A673 (cell line): ENCODE measurements around the gene PREX1. TPM values are rescaled to one million over a fixed set of nuclear protein-coding genes. Genes with fewer than 3 reads are reported as not detected.

ENCODE experiments used
- BruUV-seq: library from RNA; stranded (reverse); fragments of 400-500 nt; replicated peaks from 2 replicates; lab custom pipeline; 2021; lab: Mats Ljungman, UMichigan
- CTCF ChIA-PET: fragments of 300-600 bp; sonication (Branson Sonifier 250); formaldehyde crosslinking; loops from one replicate; lab custom pipeline; 2022; ENCODE audit warnings: antibody characterized with exemption; lab: Charles Lee
- POLR2A ChIA-PET: fragments of 300-600 bp; sonication (Branson Sonifier 250); formaldehyde crosslinking; loops from one replicate; lab custom pipeline; 2022; ENCODE audit warnings: antibody characterized with exemption; ENCODE audit not compliant: low non-redundant PET; lab: Charles Lee
- DNase-seq: peaks from one replicate; pipeline ENCODE4 v3.0.0-alpha.2; 2015; ENCODE audit warnings: low spot score
- H3K27ac ChIP-seq: fragments of 200-600 bp; sonication (generic); 2 replicates; pipeline ENCODE4 v1.5.1; 2016; ENCODE audit warnings: mixed run types, low read depth, mild to moderate bottlenecking, mixed read lengths, antibody characterized with exemption, low read length; ENCODE audit not compliant: poor library complexity, severe bottlenecking
- H3K27me3 ChIP-seq: fragments of 200-600 bp; sonication (generic); replicated peaks from 2 replicates; pipeline ENCODE4 v1.6.1; 2017; ENCODE audit warnings: mixed run types, low read depth, mild to moderate bottlenecking, mixed read lengths, antibody characterized with exemption, low read length; ENCODE audit not compliant: insufficient read depth, poor library complexity
- H3K36me3 ChIP-seq: fragments of 200-600 bp; sonication (generic); 2 replicates; pipeline ENCODE4 v1.6.1; 2016; ENCODE audit warnings: mixed run types, mild to moderate bottlenecking, mixed read lengths, antibody characterized with exemption, low read length; ENCODE audit not compliant: insufficient read depth, poor library complexity, severe bottlenecking
- H3K4me1 ChIP-seq: fragments of 200-600 bp; sonication (generic); 2 replicates; pipeline ENCODE4 v1.6.1; 2017; ENCODE audit warnings: mixed run types, mild to moderate bottlenecking, mixed read lengths, antibody characterized with exemption, low read length; ENCODE audit not compliant: insufficient read depth, poor library complexity, severe bottlenecking
- H3K4me3 ChIP-seq: fragments of 200-600 bp; sonication (generic); 2 replicates; pipeline ENCODE4 v1.5.1; 2016; ENCODE audit warnings: low read depth, mixed run types, mild to moderate bottlenecking, mixed read lengths, low read length; ENCODE audit not compliant: poor library complexity, severe bottlenecking
- H3K9me3 ChIP-seq: fragments of 200-600 bp; sonication (generic); 2 replicates; pipeline ENCODE4 v1.6.1; 2016; ENCODE audit warnings: mixed run types, low read depth, mild to moderate bottlenecking, mixed read lengths, antibody characterized with exemption, low read length; ENCODE audit not compliant: poor library complexity, severe bottlenecking
- CTCF ChIP-seq: fragments of 300-800, 200-600 bp; sonication (generic); conservative IDR thresholded peaks from 2 replicates; pipeline ENCODE4 v1.5.1; 2017; ENCODE audit warnings: low read depth, mild to moderate bottlenecking, antibody characterized with exemption, low read length, moderate library complexity, mixed read lengths
- EZH2 ChIP-seq: fragments of 200-600 bp; sonication (generic); IDR thresholded peaks from 2 replicates; pipeline ENCODE4 v1.6.1; 2017; ENCODE audit warnings: borderline replicate concordance, low read depth, mild to moderate bottlenecking, mixed read lengths, antibody characterized with exemption, low read length; ENCODE audit not compliant: poor library complexity, severe bottlenecking
- intact Hi-C: fragments of 100-400 bp; cut with micrococcal nuclease; formaldehyde crosslinking; loops from one replicate; pipeline ENCODE4 v1.10.0; 2022; ENCODE audit not compliant: unreplicated experiment
- total RNA-seq: library from RNA; stranded (reverse); gene quantifications from 2 replicates; pipeline ENCODE4 v1.2.3, GENCODE V29; 2021

The PREX1 gene
- total RNA-seq, 1 experiment from 2014 or later, result 145 TPM

- BruUV-seq, result no TSS peak
- CTCF ChIA-PET, result no interaction called here
- no peak overlapping the region for H3K27ac ChIP-seq
Measured at GRCh38 chr20:48720256-48720985, 107.4 kb downstream of the PREX1 start.

GRCh38 chr20:48719598-48720255 is 108.1 kb downstream of the PREX1 start:
- Histone ChIP-seq H3K9me3 (no peaks in the 10 kb centered on the region), H3K4me1 (peaks cover 21% of the 10 kb centered on the region), H3K4me3 (no peak overlapping the region), H3K27me3 (no peaks in the 10 kb centered on the region), H3K36me3 (peaks cover 66% of the 10 kb centered on the region), H3K27ac (no peak overlapping the region)
- DNase-seq, result no peak
- ChIA-PET POLR2A (no interaction called here), CTCF (no interaction called here)
- intact Hi-C loops, result no loop called here
- BruUV-seq, result no TSS peak
- TF ChIP-seq EZH2 (no peak), CTCF (no peak)

More at GRCh38 chr20:48720256-48720985, 107.4 kb downstream of the PREX1 start:
- POLR2A ChIA-PET, result no interaction called here
- no peak overlapping the region for H3K4me3 ChIP-seq
- H3K36me3 ChIP-seq, result peaks cover 68% of the 10 kb centered on the region
- TF ChIP-seq EZH2 (no peak), CTCF (no peak)
- H3K4me1 ChIP-seq, result peaks cover 21% of the 10 kb centered on the region
- H3K27me3 ChIP-seq, result no peaks in the 10 kb centered on the region
- no peaks in the 10 kb centered on the region for H3K9me3 ChIP-seq
- no peak for DNase-seq
- intact Hi-C loops, result no loop called here

DNA sequence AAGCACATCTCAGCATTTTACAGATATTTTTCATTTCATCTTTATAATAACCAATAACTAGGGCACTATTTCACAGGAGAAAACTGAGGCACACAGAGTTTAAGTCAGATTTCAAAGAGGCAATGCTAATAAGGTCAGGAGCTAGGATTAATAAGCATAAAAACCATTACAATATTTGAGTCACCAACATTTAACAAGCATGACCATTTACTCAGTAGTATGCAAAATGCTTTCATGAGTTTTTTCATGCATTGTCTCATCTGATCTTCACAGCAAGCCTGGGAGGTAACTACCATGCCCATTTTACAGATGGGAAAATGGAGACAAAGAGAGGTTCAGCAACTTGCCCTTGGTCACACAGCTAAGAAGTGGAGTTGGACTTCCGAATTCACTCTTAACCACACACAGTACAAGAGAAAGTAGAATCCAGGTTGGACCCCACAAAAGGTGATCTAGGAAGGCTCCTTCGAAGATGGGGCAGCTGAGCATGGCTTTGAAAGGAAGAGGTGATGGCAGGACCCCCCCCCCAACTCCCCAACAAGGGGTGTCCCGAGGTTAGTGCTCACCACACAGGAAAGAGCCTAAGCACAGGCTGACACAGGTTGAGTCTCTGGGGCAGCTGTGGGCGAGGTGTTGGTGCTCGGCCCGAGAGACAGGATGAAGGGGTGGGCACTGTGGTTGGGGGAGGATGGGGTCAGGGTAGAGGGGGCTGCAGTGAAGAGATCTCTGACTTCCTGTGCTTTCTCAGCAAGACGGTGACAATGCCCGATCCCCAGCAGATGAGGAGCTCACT is 108.8 kb downstream of the PREX1 start:
- ChIA-PET CTCF (no interaction called here), POLR2A (no interaction called here)
- Histone ChIP-seq H3K4me1 (peaks cover 18% of the 10 kb centered on the region), H3K9me3 (no peaks in the 10 kb centered on the region), H3K36me3 (peaks cover 59% of the 10 kb centered on the region), H3K27ac (no peak overlapping the region), H3K27me3 (no peaks in the 10 kb centered on the region), H3K4me3 (no peak overlapping the region)
- TF ChIP-seq CTCF (no peak), EZH2 (no peak)
- intact Hi-C loops, result no loop called here
- DNase-seq, result no peak
- no TSS peak for BruUV-seq
